Progenitor cell of endocrine pancreas (in vitro differentiated cells): ENCODE measurements around the gene PCP4L1. TPM values are rescaled to one million over a fixed set of nuclear protein-coding genes. Genes with fewer than 3 reads are reported as not detected.

Experiments used
- DNase-seq: peaks from one replicate; pipeline ENCODE4 v3.0.0; 2021; ENCODE audit warnings: low spot score; ENCODE audit not compliant: unreplicated experiment
- H3K27ac Mint-ChIP-seq: 2 replicates; pipeline ENCODE4 v1.8.0; 2021; ENCODE audit warnings: mild to moderate bottlenecking, moderate library complexity, mixed read lengths
- H3K27me3 Mint-ChIP-seq: 2 replicates; pipeline ENCODE4 v1.8.0; 2021; ENCODE audit warnings: mixed read lengths
- H3K36me3 Mint-ChIP-seq: 2 replicates; pipeline ENCODE4 v1.8.0; 2022; ENCODE audit warnings: mixed read lengths; ENCODE audit not compliant: insufficient read depth
- H3K4me1 Mint-ChIP-seq: 2 replicates; pipeline ENCODE4 v1.8.0; 2021; ENCODE audit warnings: low read depth, mixed read lengths
- H3K4me3 Mint-ChIP-seq: 2 replicates; pipeline ENCODE4 v1.8.0; 2021; ENCODE audit warnings: low read depth, mild to moderate bottlenecking, moderate library complexity, mixed read lengths
- H3K9me3 Mint-ChIP-seq: 2 replicates; pipeline ENCODE4 v1.8.0; 2021; ENCODE audit warnings: low read depth, mixed read lengths
- total RNA-seq: library from RNA; stranded (reverse); gene quantifications from 2 replicates; pipeline ENCODE4 v1.2.1, GENCODE V29; 2021
- TF ChIP-seq, protein P1 (sequence below): fragments of 200-600 bp; sonication (generic); IDR thresholded peaks from one replicate; pipeline ENCODE4 v1.5.0; 2021; ENCODE audit warnings: antibody characterized with exemption, mild to moderate bottlenecking; ENCODE audit not compliant: unreplicated experiment

Gene PCP4L1
- total RNA-seq, 1 donor from 2014 or later, result 0.86 TPM

DNA sequence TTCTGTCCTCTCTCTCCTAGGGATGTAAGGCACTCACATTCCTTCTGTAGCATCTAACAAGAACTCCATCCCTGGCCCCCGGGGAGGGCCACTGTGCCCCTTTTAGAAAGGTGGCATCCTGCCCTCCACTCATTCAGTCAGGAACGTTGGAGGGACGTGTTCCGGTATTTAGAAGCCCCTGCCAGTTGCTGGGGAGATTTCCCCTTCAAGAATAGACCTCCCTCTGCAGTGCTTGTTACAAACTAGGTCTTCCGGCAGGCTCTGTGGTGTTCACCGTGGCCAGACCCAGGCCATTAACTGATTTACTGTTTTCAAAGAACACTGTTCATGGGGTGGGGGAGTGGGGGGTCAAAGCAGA is 779 bp downstream of the PCP4L1 start:
- H3K9me3 Mint-ChIP-seq, result peaks cover 12% of the 10 kb centered on the region
- H3K27me3 Mint-ChIP-seq, result peaks cover 53% of the 10 kb centered on the region
- peaks cover 8% of the 10 kb centered on the region for H3K36me3 Mint-ChIP-seq
- no peak for DNase-seq
- H3K27ac Mint-ChIP-seq, result no peak overlapping the region
- H3K4me3 Mint-ChIP-seq, result peak overlapping the region; percentile 68
- TF ChIP-seq, protein P1, sequence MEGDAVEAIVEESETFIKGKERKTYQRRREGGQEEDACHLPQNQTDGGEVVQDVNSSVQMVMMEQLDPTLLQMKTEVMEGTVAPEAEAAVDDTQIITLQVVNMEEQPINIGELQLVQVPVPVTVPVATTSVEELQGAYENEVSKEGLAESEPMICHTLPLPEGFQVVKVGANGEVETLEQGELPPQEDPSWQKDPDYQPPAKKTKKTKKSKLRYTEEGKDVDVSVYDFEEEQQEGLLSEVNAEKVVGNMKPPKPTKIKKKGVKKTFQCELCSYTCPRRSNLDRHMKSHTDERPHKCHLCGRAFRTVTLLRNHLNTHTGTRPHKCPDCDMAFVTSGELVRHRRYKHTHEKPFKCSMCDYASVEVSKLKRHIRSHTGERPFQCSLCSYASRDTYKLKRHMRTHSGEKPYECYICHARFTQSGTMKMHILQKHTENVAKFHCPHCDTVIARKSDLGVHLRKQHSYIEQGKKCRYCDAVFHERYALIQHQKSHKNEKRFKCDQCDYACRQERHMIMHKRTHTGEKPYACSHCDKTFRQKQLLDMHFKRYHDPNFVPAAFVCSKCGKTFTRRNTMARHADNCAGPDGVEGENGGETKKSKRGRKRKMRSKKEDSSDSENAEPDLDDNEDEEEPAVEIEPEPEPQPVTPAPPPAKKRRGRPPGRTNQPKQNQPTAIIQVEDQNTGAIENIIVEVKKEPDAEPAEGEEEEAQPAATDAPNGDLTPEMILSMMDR, result no peak
- H3K4me1 Mint-ChIP-seq, result peaks cover 12% of the 10 kb centered on the region

DNA sequence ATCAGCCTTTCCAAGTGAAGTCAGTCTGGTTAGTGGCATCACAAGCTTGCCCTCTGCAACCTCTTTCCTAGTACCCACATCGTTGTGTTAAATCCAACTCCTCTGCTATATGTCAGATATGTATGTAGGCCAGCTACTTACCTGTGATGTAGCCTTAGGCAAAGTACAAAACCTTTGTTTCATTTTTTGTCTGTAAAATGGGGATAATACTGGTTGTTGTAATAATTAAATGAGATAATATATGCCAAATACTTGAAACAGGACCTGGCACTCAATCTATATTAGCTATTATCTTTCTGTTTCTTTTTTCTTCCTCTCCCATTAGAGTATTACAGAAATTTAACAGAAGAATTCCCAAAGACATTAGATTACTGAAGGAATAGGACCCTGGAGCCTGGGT is 1.2 kb downstream of the PCP4L1 start:
- TF ChIP-seq, protein P1, result no peak
- Mint-ChIP-seq H3K27me3 (peaks cover 53% of the 10 kb centered on the region), H3K4me3 (no peak overlapping the region), H3K4me1 (peaks cover 12% of the 10 kb centered on the region), H3K9me3 (peaks cover 12% of the 10 kb centered on the region), H3K27ac (no peak overlapping the region), H3K36me3 (peaks cover 8% of the 10 kb centered on the region)
- DNase-seq, result no peak

DNA sequence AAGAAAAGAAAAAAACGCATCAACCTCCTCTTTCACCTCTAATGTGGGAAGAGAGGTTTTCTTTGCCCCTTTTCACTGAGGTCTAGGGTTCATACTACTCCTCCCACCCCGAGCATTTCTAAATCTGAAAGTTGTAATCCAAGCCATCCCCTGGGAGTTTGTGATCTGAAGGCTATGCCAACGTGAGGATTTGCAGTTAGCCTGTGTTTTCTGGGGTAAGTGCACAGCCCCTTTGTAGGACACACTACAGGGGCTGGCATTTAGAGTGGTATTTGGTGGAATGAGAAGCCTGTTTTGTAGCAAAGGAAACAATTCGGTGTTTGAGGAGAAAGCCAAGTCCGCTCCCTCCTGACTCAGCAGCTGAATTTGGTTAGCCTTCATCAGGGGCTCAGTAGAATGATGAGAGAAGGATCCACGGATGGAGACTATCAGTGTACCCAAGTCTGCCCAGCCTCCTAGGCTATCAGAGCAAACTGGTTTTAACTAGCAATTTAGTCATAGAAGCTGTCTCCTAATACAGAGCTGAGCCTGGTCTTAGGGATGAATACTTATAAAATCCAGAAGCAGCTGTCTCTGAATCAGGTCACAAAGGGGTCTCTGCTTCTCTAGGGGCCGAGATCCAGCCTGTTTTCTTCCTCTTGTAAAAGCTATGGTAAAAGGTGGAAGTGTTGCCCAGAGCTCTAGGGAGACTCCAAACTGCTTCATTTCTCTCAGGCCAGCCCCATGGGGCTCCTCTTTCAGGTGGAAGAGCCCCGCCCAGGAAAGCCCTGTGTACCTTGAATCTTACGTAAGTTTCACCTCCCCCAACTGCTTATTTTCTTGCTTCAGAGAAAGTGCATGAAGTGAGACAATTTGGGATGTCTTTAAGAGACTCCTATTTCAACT is 2.1 kb downstream of the PCP4L1 start:
- DNase-seq, result no peak
- H3K27me3 Mint-ChIP-seq, result peaks cover 51% of the 10 kb centered on the region
- no peak overlapping the region for H3K27ac Mint-ChIP-seq

DNA sequence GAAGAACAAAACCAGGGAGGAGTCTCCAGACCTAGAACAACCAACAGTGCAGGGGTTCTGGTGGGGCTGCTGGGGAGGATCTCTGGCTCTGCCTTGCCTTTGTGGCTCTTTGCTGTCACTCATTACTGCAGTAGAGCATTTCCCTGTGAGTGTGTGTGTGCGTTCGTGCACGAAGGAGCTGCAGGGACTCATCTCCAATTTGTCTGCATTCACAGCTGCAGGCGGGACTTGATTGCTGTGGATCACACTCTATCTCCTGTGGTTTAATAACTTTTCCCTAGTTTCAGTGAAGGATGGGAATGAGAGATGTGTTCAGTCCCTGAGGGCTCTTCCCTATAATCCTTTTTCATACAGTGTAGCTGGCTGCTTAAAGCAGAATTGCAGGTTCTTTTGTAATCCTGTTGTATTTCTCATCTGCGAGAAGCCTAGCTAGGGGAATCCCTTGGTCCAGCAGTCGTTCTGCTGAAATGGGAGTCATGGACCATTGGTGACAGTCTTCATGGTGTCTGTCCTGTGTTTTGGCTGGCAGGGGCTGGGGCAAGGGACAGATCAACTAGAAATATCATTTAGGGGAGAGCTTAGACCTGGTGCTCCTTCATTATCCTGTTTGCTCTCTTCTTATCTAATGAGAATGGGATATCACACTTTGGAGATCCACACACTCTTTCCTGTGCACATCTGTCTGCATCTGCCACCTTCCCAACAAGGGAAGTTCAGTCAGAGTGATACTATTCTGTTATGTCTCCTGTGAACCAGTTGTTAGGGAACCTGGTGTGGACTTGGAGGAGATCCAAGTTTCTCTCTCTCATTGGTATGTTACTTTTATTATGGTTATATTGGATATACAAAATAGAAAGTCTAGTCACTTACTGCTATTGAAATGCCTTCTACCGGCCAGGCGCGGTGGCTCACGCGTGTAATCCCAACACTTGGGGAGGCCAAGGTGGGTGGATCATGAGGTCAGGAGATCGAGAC is 3.0 kb downstream of the PCP4L1 start:
- TF ChIP-seq, protein P1, result no peak
- Mint-ChIP-seq H3K36me3 (peaks cover 8% of the 10 kb centered on the region), H3K4me1 (peaks cover 9% of the 10 kb centered on the region), H3K4me3 (no peak overlapping the region), H3K27ac (no peak overlapping the region), H3K27me3 (peaks cover 50% of the 10 kb centered on the region), H3K9me3 (peaks cover 12% of the 10 kb centered on the region)
- no peak for DNase-seq

More for the DNA sequence above, 2.1 kb downstream of the PCP4L1 start:
- peaks cover 8% of the 10 kb centered on the region for H3K36me3 Mint-ChIP-seq
- H3K9me3 Mint-ChIP-seq, result peaks cover 12% of the 10 kb centered on the region
- H3K4me1 Mint-ChIP-seq, result peaks cover 10% of the 10 kb centered on the region
- H3K4me3 Mint-ChIP-seq, result no peak overlapping the region
- TF ChIP-seq, protein P1, result no peak

DNA sequence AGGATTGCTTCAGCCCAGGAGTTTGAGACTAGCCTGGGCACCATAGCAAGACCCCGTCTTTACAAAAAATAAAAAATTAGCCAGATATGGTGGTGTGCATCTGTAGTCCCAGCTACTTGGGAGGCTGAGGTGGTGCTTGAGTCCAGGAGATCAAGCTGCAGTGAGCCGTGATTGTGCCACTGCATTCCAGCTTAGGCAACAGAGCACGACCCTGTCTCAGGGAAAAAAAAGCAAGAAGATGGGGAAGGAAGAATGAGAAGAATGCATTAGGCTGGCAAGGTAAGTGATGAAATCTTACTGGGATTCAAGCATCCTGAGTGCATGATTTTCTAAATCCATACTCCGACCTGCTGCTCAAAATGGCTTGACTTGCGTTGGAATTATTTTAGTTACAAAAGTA is 6.8 kb downstream of the PCP4L1 start:
- TF ChIP-seq, protein P1, result no peak
- Mint-ChIP-seq H3K36me3 (no peaks in the 10 kb centered on the region), H3K4me3 (no peak overlapping the region), H3K4me1 (peaks cover 7% of the 10 kb centered on the region), H3K9me3 (no peaks in the 10 kb centered on the region), H3K27me3 (peaks cover 21% of the 10 kb centered on the region), H3K27ac (no peak overlapping the region)
- DNase-seq, result no peak
